Trophoblast cell (in vitro differentiated cells and primary cell): Measurements from ENCODE around the gene NSD1.
A peak's percentile ranks its signal among the peaks of the same experiment; 100 is the strongest.

Source experiments
- DNase-seq, 2 donors: peaks; one replicate each; pipeline ENCODE4 v3.0.0-alpha.2; 2016
- H2AFZ ChIP-seq: 2 replicates; pipeline ENCODE4 v1.6.1; 2013; ENCODE audit warnings: low read length, moderate library complexity, mild to moderate bottlenecking; ENCODE audit not compliant: insufficient read depth, poor library complexity
- H2AK5ac ChIP-seq: 2 replicates; pipeline ENCODE4 v1.6.1; 2013; ENCODE audit warnings: mild to moderate bottlenecking, low read length
- H2BK120ac ChIP-seq: 2 replicates; pipeline ENCODE4 v1.6.1; 2013; ENCODE audit warnings: low read length, mild to moderate bottlenecking, moderate library complexity; ENCODE audit not compliant: insufficient read depth, poor library complexity
- H2BK12ac ChIP-seq: 2 replicates; pipeline ENCODE4 v1.6.1; 2013; ENCODE audit warnings: mild to moderate bottlenecking, low read length, moderate library complexity
- H2BK5ac ChIP-seq: 2 replicates; pipeline ENCODE4 v1.6.1; 2013; ENCODE audit warnings: low read length, low read depth, moderate library complexity, mild to moderate bottlenecking; ENCODE audit not compliant: poor library complexity
- H3K14ac ChIP-seq: 2 replicates; pipeline ENCODE4 v1.6.1; 2013; ENCODE audit warnings: mild to moderate bottlenecking, low read length
- H3K18ac ChIP-seq: 2 replicates; pipeline ENCODE4 v1.6.1; 2013; ENCODE audit warnings: mild to moderate bottlenecking, low read length
- H3K23ac ChIP-seq: 2 replicates; pipeline ENCODE4 v1.6.1; 2013; ENCODE audit warnings: low read length
- H3K27ac ChIP-seq: 2 replicates; pipeline ENCODE4 v1.5.1; 2013; ENCODE audit warnings: low read depth, mild to moderate bottlenecking, inconsistent platforms, low read length, moderate library complexity
- H3K27me3 ChIP-seq: 2 replicates; pipeline ENCODE4 v1.6.1; 2013; ENCODE audit warnings: inconsistent platforms, mild to moderate bottlenecking, low read length, moderate library complexity; ENCODE audit not compliant: insufficient read depth
- H3K36me3 ChIP-seq, 2 experiments: 1 replicate in 1 of 2; 2 replicates in 1 of 2; pipeline ENCODE4 v1.6.1; 2013; ENCODE audit warnings: low read length in 2 of 2, mild to moderate bottlenecking in 2 of 2, moderate library complexity in 1 of 2; ENCODE audit not compliant: insufficient read depth in 2 of 2, control insufficient read depth in 1 of 2
- H3K4ac ChIP-seq: 2 replicates; pipeline ENCODE4 v1.6.1; 2013; ENCODE audit warnings: low read depth, mild to moderate bottlenecking, low read length, moderate library complexity
- H3K4me1 ChIP-seq, 2 experiments: 1 replicate in 1 of 2; 2 replicates in 1 of 2; pipeline ENCODE4 v1.6.1; 2013; ENCODE audit warnings: low read length in 2 of 2, mild to moderate bottlenecking in 2 of 2, moderate library complexity in 1 of 2; ENCODE audit not compliant: insufficient read depth in 2 of 2, control insufficient read depth in 1 of 2
- H3K4me2 ChIP-seq: 2 replicates; pipeline ENCODE4 v1.6.1; 2013; ENCODE audit warnings: inconsistent platforms, mild to moderate bottlenecking, low read length, moderate library complexity
- H3K4me3 ChIP-seq: 2 replicates; pipeline ENCODE4 v1.5.1; 2013; ENCODE audit warnings: mild to moderate bottlenecking, low read depth, low read length, inconsistent platforms
- H3K79me1 ChIP-seq: one replicate; pipeline ENCODE4 v1.6.1; 2013; ENCODE audit warnings: low read length
- H3K79me2 ChIP-seq: 2 replicates; pipeline ENCODE4 v1.6.1; 2013; ENCODE audit warnings: low read length, mild to moderate bottlenecking; ENCODE audit not compliant: control insufficient read depth, insufficient read depth, poor library complexity
- H3K9ac ChIP-seq: 2 replicates; pipeline ENCODE4 v1.6.1; 2013; ENCODE audit warnings: mild to moderate bottlenecking, low read length
- H3K9me3 ChIP-seq: 2 replicates; pipeline ENCODE4 v1.6.1; 2013; ENCODE audit warnings: low read depth, mild to moderate bottlenecking, control low read depth, inconsistent platforms, low read length; ENCODE audit not compliant: insufficient read depth
- H4K12ac ChIP-seq: 2 replicates; pipeline ENCODE4 v1.6.1; 2013; ENCODE audit warnings: low read depth, mild to moderate bottlenecking, low read length, moderate library complexity
- H4K8ac ChIP-seq: 2 replicates; pipeline ENCODE4 v1.6.1; 2013; ENCODE audit warnings: low read depth, mild to moderate bottlenecking, low read length, moderate library complexity
- H4K91ac ChIP-seq: one replicate; pipeline ENCODE4 v1.6.1; 2013; ENCODE audit warnings: low read depth, mild to moderate bottlenecking, low read length, moderate library complexity
- WGBS: extraction: QIAGEN DNeasy Blood & Tissue Kit; methylation state at CpG from one replicate; pipeline ENCODE4 v1.1.7; 2013; ENCODE audit warnings: missing lambda C conversion rate; ENCODE audit not compliant: insufficient read length, insufficient coverage; ENCODE audit errors: extremely low coverage; 5-methylcytosine and 5-hydroxymethylcytosine counted together

NSD1 gene

GRCh38 chr5:177310332-177310731 is 176.8 kb downstream of the NSD1 start:
- Histone ChIP-seq H2AFZ (no peak overlapping the region), H3K14ac (no peak overlapping the region), H3K27me3 (no peaks in the 10 kb centered on the region), H3K18ac (no peak overlapping the region), H4K8ac (no peak overlapping the region), H3K4me3 (no peak overlapping the region), H2BK5ac (no peak overlapping the region), H3K4ac (no peak overlapping the region), H3K9ac (no peak overlapping the region), H2BK12ac (no peak overlapping the region), H3K9me3 (no peaks in the 10 kb centered on the region), H4K91ac (no peak overlapping the region), H3K79me1 (peaks cover 10% of the 10 kb centered on the region), H4K12ac (no peak overlapping the region), H3K4me1 (peaks cover 11 to 19% of the 10 kb centered on the region in 2 experiments), H3K79me2 (peaks cover 4% of the 10 kb centered on the region), H2BK120ac (no peak overlapping the region), H3K36me3 (peaks cover 25 to 28% of the 10 kb centered on the region in 2 experiments), H3K4me2 (no peak overlapping the region), H2AK5ac (peak overlapping the region; percentile 49), H3K23ac (no peak overlapping the region), H3K27ac (no peak overlapping the region)
- WGBS: no CpG with 5 or more reads among the region's 13 CpGs
- DNase-seq: no peak

- Histone ChIP-seq H3K18ac (no peak overlapping the region), H4K12ac (no peak overlapping the region), H4K8ac (no peak overlapping the region), H2BK120ac (no peak overlapping the region), H2BK5ac (no peak overlapping the region), H2BK12ac (no peak overlapping the region), H3K36me3 (peaks cover 20 to 24% of the 10 kb centered on the region in 2 experiments), H3K9ac (no peak overlapping the region), H3K9me3 (no peaks in the 10 kb centered on the region), H3K79me2 (peaks cover 4% of the 10 kb centered on the region), H3K27me3 (no peaks in the 10 kb centered on the region), H4K91ac (no peak overlapping the region), H3K4me2 (peak overlapping the region; percentile 86), H2AFZ (peak overlapping the region; percentile 81), H3K79me1 (peaks cover 10% of the 10 kb centered on the region), H3K27ac (no peak overlapping the region), H3K4me3 (peak overlapping the region; percentile 73), H3K23ac (no peak overlapping the region), H2AK5ac (no peak overlapping the region), H3K4me1 (peaks cover 11 to 19% of the 10 kb centered on the region in 2 experiments), H3K4ac (no peak overlapping the region), H3K14ac (no peak overlapping the region)
- peak in 1 of 2 donors; percentile 22 for DNase-seq
- no CpG with 5 or more reads among the region's 20 CpGs for WGBS
Measured at GRCh38 chr5:177310757-177311391, 177.3 kb downstream of the NSD1 start.

- Histone ChIP-seq H2BK120ac (no peak overlapping the region), H2AFZ (peak overlapping the region; percentile 81), H3K4ac (peak overlapping the region; percentile 14), H3K4me2 (peak overlapping the region; percentile 86), H3K79me2 (peaks cover 4% of the 10 kb centered on the region), H4K8ac (peak overlapping the region; percentile 20), H3K23ac (no peak overlapping the region), H2BK5ac (peak overlapping the region; percentile 12), H3K79me1 (peaks cover 10% of the 10 kb centered on the region), H3K36me3 (peaks cover 15 to 19% of the 10 kb centered on the region in 2 experiments), H3K27ac (no peak overlapping the region), H2BK12ac (no peak overlapping the region), H4K12ac (peak overlapping the region; percentile 66), H3K14ac (peak overlapping the region; percentile 65), H3K9me3 (no peaks in the 10 kb centered on the region), H4K91ac (peak overlapping the region; percentile 50), H3K4me1 (peaks cover 11 to 19% of the 10 kb centered on the region in 2 experiments), H3K18ac (peak overlapping the region; percentile 62), H3K4me3 (peak overlapping the region; percentile 73), H3K9ac (peak overlapping the region; percentile 4), H2AK5ac (peak overlapping the region; percentile 47), H3K27me3 (no peaks in the 10 kb centered on the region)
- WGBS: no CpG with 5 or more reads among the region's 23 CpGs
- peak; percentile 63 to 75 for DNase-seq
Measured at GRCh38 chr5:177311392-177311722, 177.8 kb downstream of the NSD1 start.

GRCh38 chr5:177311723-177312648 is 178.4 kb downstream of the NSD1 start, which contains the start of gene MXD3:
Gene MXD3, minus strand, starts transcription at chr5:177311898. Its CDS starts 68 bp downstream, at chr5:177311830.
- H2BK12ac ChIP-seq: no peak within 1 kb of the TSS
- H4K91ac ChIP-seq: peak within 1 kb of the TSS; percentile 50
- peak within 1 kb of the TSS; percentile 65 for H3K14ac ChIP-seq
- peak within 1 kb of the TSS; percentile 54 for H3K9ac ChIP-seq
- peak within 1 kb of the TSS; percentile 14 for H3K4ac ChIP-seq
- H3K4me1 ChIP-seq: peaks cover 11 to 19% of the 10 kb centered on the region in 2 experiments
- H3K27ac ChIP-seq: no peak within 1 kb of the TSS
- H3K4me3 ChIP-seq: peak within 1 kb of the TSS; percentile 73
- H3K27me3 ChIP-seq: no peaks in the 10 kb centered on the region
- H3K79me2 ChIP-seq: peaks cover 4% of the 10 kb centered on the region
- peak within 1 kb of the TSS; percentile 30 for H2BK120ac ChIP-seq
- peaks cover 10% of the 10 kb centered on the region for H3K79me1 ChIP-seq
- peak within 1 kb of the TSS; percentile 66 for H4K12ac ChIP-seq
- no CpG with 5 or more reads among the region's 78 CpGs for WGBS
- peaks cover 10 to 13% of the 10 kb centered on the region in 2 experiments for H3K36me3 ChIP-seq
- H2AFZ ChIP-seq: peak within 1 kb of the TSS; percentile 81
- no peak within 1 kb of the TSS for H3K23ac ChIP-seq
- H3K18ac ChIP-seq: peak within 1 kb of the TSS; percentile 62
- H4K8ac ChIP-seq: peak within 1 kb of the TSS; percentile 54
- DNase-seq: peak; percentile 95 to 96
- peak within 1 kb of the TSS; percentile 47 for H2AK5ac ChIP-seq
- no peaks in the 10 kb centered on the region for H3K9me3 ChIP-seq
- H2BK5ac ChIP-seq: peak within 1 kb of the TSS; percentile 34
- peak within 1 kb of the TSS; percentile 86 for H3K4me2 ChIP-seq
